Heart right ventricle (tissue), 16 donors: ENCODE measurements around the gene IMMP2L. TPM values are rescaled to one million over a fixed set of nuclear protein-coding genes. Genes with fewer than 3 reads are reported as not detected.

Source experiments
- ATAC-seq, 8 donors: fragments of 200-7000 bp; cut with Tn5 transposase; one replicate each; pipeline ENCODE4 v1.9.1; 2020; ENCODE audit warnings: mild to moderate bottlenecking in 8 of 8, moderate library complexity in 8 of 8, moderate number of reproducible peaks in 1 of 8
- DNase-seq, 2 donors: peaks; one replicate each; pipeline ENCODE4 v3.0.0-alpha.2; 2020
- H3K27ac ChIP-seq, 10 donors: fragments of 200-600 bp; sonication (generic) in 2 of 10; one replicate each; pipeline versions ENCODE4 v1.5.0 to v1.8.0; 2020 to 2022; ENCODE audit warnings: mild to moderate bottlenecking in 3 of 10
- H3K27me3 ChIP-seq, 7 donors: fragments of 200-600 bp; one replicate each; pipeline ENCODE4 v1.8.0; 2021 to 2022; ENCODE audit warnings: mild to moderate bottlenecking in 2 of 7
- H3K36me3 ChIP-seq, 9 donors: fragments of 200-600 bp; sonication (generic) in 1 of 9; one replicate each; pipeline versions ENCODE4 v1.5.0 to v1.8.0; 2020 to 2022; ENCODE audit warnings: mild to moderate bottlenecking in 2 of 9
- H3K4me1 ChIP-seq, 9 donors: fragments of 200-600 bp; sonication (generic) in 1 of 9; one replicate each; pipeline versions ENCODE4 v1.5.0 to v1.8.0; 2020 to 2022; ENCODE audit warnings: mild to moderate bottlenecking in 4 of 9
- H3K4me3 ChIP-seq, 10 donors: fragments of 200-600 bp; sonication (generic) in 2 of 10; one replicate each; pipeline versions ENCODE4 v1.5.0 to v1.8.0; 2020 to 2022; ENCODE audit warnings: mild to moderate bottlenecking in 7 of 10, moderate library complexity in 2 of 10
- H3K9me3 ChIP-seq, 11 donors: fragments of 200-600 bp in 10 of 11; sonication (generic) in 2 of 11; one replicate each; pipeline versions ENCODE4 v1.5.0 to v1.8.0; 2013 to 2022; ENCODE audit warnings: mild to moderate bottlenecking in 2 of 11, control low read depth in 1 of 11, moderate library complexity in 1 of 11
- CTCF ChIP-seq, 9 donors: fragments of 200-600 bp; sonication (generic) in 2 of 9; IDR thresholded peaks; one replicate each; pipeline versions ENCODE4 v1.5.0 to v1.8.0; 2021 to 2022; ENCODE audit warnings: antibody characterized with exemption in 9 of 9, mild to moderate bottlenecking in 5 of 9, moderate library complexity in 1 of 9
- WGBS, 2 donors: extraction: QIAGEN DNeasy Blood & Tissue Kit; methylation state at CpG; one replicate each; pipeline ENCODE4 v1.1.7; 2013; ENCODE audit warnings: inconsistent platforms in 1 of 2; 5-methylcytosine and 5-hydroxymethylcytosine counted together
- intact Hi-C, 10 donors: fragments of 100-400 bp; cut with DNase I; formaldehyde crosslinking; loops; one replicate each; pipeline versions ENCODE4 v1.11.1 to v1.14.2; 2022
- polyA plus RNA-seq, 2 donors: library from polyadenylated mRNA; stranded (reverse); fragments of 200-250 nt; gene quantifications; one replicate each; pipeline ENCODE4 v1.2.3, GENCODE V29; 2013
- total RNA-seq, 10 donors: library from RNA; stranded (reverse); fragmentation: NEBNext Ultra II Directional in 3 of 10; extraction: Animal tissue kit (Norgen Biotek cat#: 25700) in 3 of 10; gene quantifications; one replicate each; pipeline versions ENCODE4 v1.2.1 to v1.2.4, GENCODE V29; 2021 to 2023
- donor health status: Arrhythmogenic right ventricular cardiomyopathy.
- donor health status: ischemic (EF 13 %, LVEDD 7.1; RV severe dilation, severe dysfunction).
- donor health status: healthy with polysubstance abuse.
- donor health status: DM: no; HTN: yes; CAD: no.
- donor health status: DM: no; HTN: no; CAD: no.
- donor health status: ischemic (EF 25% LVEDD 6.9; RV normal size, moderate dysfunction).
- donor health status: ischemic (EF 25% LVEDD 5.7; RV mildly dilated, moderate dysfunction).
- donor health status: healthy.
- donor health status: DM: yes; HTN: yes; CAD: no.
- donor health status: Ischemic cardiomyopathy.
- donor health status: ischemic (EF 35%, LVEDD 5.7; RV mildly dilated, moderate dysfunction).
- donor health status: nonischemic (EF 11% LVEDD 7.7; RV severe dilation, severe dysfunction).
- donor health status: DM: yes; HTN: yes; CAD: no.
- donor health status: PGD.
- donor health status: ischemic (EF 29% LVEDD 5.4; RV normal size, mild dysfunction).
- donor health status: nonischemic (EF 23%, LVEDD 6.1; RV moderate dilation, normal function).

Gene IMMP2L
- total and polyA plus RNA-seq, 12 donors: 4.3 to 20.8 (median 17.3) TPM

- Histone ChIP-seq H3K9me3 (peaks cover 0 to 8% (median 0%) of the 10 kb centered on the region in 11 donors), H3K4me3 (no peak overlapping the region), H3K4me1 (no peaks in the 10 kb centered on the region), H3K27ac (no peak overlapping the region), H3K36me3 (no peaks in the 10 kb centered on the region), H3K27me3 (no peaks in the 10 kb centered on the region)
- intact Hi-C loops: no loop called here
- ATAC-seq (no peak), DNase-seq (no peak)
- no peak for TF ChIP-seq CTCF (IDR thresholded peaks at IDR 0.05)
Measured at GRCh38 chr7:110868458-110868857, 693.8 kb downstream of the IMMP2L start.

- H3K36me3 ChIP-seq: no peaks in the 10 kb centered on the region
- H3K27ac ChIP-seq: no peak overlapping the region
- intact Hi-C loops: no loop called here
- peaks cover 0 to 8% (median 0%) of the 10 kb centered on the region in 11 donors for H3K9me3 ChIP-seq
- no peak for TF ChIP-seq CTCF (IDR thresholded peaks at IDR 0.05)
- H3K4me1 ChIP-seq: no peaks in the 10 kb centered on the region
- 91 to 96% methylated on average over 4 of the region's 4 CpGs for WGBS, 2 donors
- H3K4me3 ChIP-seq: no peak overlapping the region
- DNase-seq (no peak), ATAC-seq (no peak)
- H3K27me3 ChIP-seq: no peaks in the 10 kb centered on the region
Measured at GRCh38 chr7:110867771-110868170, 694.5 kb downstream of the IMMP2L start.

- no peak overlapping the region for H3K27ac ChIP-seq
- no peak for ATAC-seq
- no peak overlapping the region for H3K4me3 ChIP-seq
- H3K9me3 ChIP-seq: peaks cover 0 to 8% (median 0%) of the 10 kb centered on the region in 11 donors
- 97 to 99% methylated on average over 2 of the region's 2 CpGs for WGBS, 2 donors
- intact Hi-C loops: no loop called here
- H3K36me3 ChIP-seq: no peaks in the 10 kb centered on the region
- no peak for TF ChIP-seq CTCF (IDR thresholded peaks at IDR 0.05)
- H3K27me3 ChIP-seq: no peaks in the 10 kb centered on the region
- DNase-seq: no peak
- H3K4me1 ChIP-seq: no peaks in the 10 kb centered on the region
Measured at GRCh38 chr7:110863258-110863657, 699.0 kb downstream of the IMMP2L start.

- H3K4me3 ChIP-seq: no peak overlapping the region
- ATAC-seq: no peak
- 90 to 94% methylated on average over 4 of the region's 4 CpGs for WGBS, 2 donors
- no peaks in the 10 kb centered on the region for H3K4me1 ChIP-seq
- H3K27me3 ChIP-seq: no peaks in the 10 kb centered on the region
- DNase-seq: no peak
- H3K36me3 ChIP-seq: no peaks in the 10 kb centered on the region
- H3K27ac ChIP-seq: no peak overlapping the region
- H3K9me3 ChIP-seq: no peaks in the 10 kb centered on the region
- no peak for TF ChIP-seq CTCF (IDR thresholded peaks at IDR 0.05)
- intact Hi-C loops: no loop called here
Measured at GRCh38 chr7:110861163-110861562, 701.1 kb downstream of the IMMP2L start.

- H3K27me3 ChIP-seq: no peaks in the 10 kb centered on the region
- H3K36me3 ChIP-seq: no peaks in the 10 kb centered on the region
- no peaks in the 10 kb centered on the region for H3K4me1 ChIP-seq
- ATAC-seq: no peak
- intact Hi-C loops: no loop called here
- no peak for DNase-seq
- no peak overlapping the region for H3K27ac ChIP-seq
- no peak overlapping the region for H3K4me3 ChIP-seq
- H3K9me3 ChIP-seq: no peaks in the 10 kb centered on the region
- no peak for TF ChIP-seq CTCF (IDR thresholded peaks at IDR 0.05)
Measured at GRCh38 chr7:110857106-110857505, 705.2 kb downstream of the IMMP2L start.
